ENCODE data around the gene TPRKB. TPM values are rescaled to one million over a fixed set of nuclear protein-coding genes. Genes with fewer than 3 reads are reported as not detected.
A peak's percentile ranks its signal among the peaks of the same experiment; 100 is the strongest.
"Not testable (repeated sequence)": the region's sequence is repeated elsewhere in the genome, so short reads cannot be mapped to it uniquely, and the experiment has no call there.

The TPRKB gene
- total RNA-seq, 1 experiment from 2014 or later = 36.7 TPM

DNA sequence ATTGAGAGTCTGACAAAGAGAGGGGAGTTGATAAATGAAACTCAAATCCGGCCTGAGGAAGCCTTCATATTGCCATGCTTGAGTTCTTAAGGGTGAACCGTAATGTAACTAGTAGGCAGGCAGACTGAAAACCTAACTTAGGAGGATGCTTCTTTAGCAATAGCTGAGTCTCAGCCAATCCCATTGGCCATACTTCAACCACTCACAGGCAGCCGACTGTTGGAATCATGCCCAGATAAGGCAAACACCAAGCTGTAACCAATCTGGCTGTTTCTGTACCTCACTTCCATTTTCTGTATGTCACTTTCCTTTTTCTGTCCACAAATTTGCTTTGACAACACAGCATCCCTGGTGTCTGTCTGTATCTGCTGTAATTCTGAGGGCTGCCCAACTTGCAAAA is 39.5 kb downstream of the TPRKB start:
- BruUV-seq (replicated peaks) = no TSS peak
- TF ChIP-seq CTCF (IDR thresholded peaks at IDR 0.05; ENCODE audit: unreplicated experiment) = no peak
- Mint-ChIP-seq H3K4me1 (ENCODE audit: low read depth, unreplicated experiment) (peaks cover 15% of the 10 kb centered on the region), H3K36me3 (ENCODE audit: insufficient read depth, unreplicated experiment) (no peaks in the 10 kb centered on the region), H3K27me3 (ENCODE audit: unreplicated experiment) (no peaks in the 10 kb centered on the region), H3K27ac (ENCODE audit: unreplicated experiment) (no peak overlapping the region), H3K4me3 (ENCODE audit: low read depth, unreplicated experiment) (no peak overlapping the region), H3K9me3 (ENCODE audit: low read depth, unreplicated experiment) (peaks cover 4% of the 10 kb centered on the region)
- CTCF ChIA-PET = no interaction called here
- no peak for DNase-seq
- intact Hi-C loops (cut with micrococcal nuclease; ENCODE audit: unreplicated experiment) = no loop called here

GRCh38 chr2:73696985-73697384 is 40.2 kb downstream of the TPRKB start:
- CTCF ChIA-PET; H3K27ac Mint-ChIP-seq (ENCODE audit: unreplicated experiment); H3K4me1 Mint-ChIP-seq (ENCODE audit: low read depth, unreplicated experiment); H3K4me3 Mint-ChIP-seq (ENCODE audit: low read depth, unreplicated experiment); H3K27me3 Mint-ChIP-seq (ENCODE audit: unreplicated experiment); H3K9me3 Mint-ChIP-seq (ENCODE audit: low read depth, unreplicated experiment); DNase-seq; BruUV-seq (replicated peaks); H3K36me3 Mint-ChIP-seq (ENCODE audit: insufficient read depth, unreplicated experiment); intact Hi-C loops (cut with micrococcal nuclease; ENCODE audit: unreplicated experiment): not testable (repeated sequence)

- not testable (repeated sequence) for H3K9me3 Mint-ChIP-seq (ENCODE audit: low read depth, unreplicated experiment)
Measured at GRCh38 chr2:73696521-73696920, 40.6 kb downstream of the TPRKB start.

DNA sequence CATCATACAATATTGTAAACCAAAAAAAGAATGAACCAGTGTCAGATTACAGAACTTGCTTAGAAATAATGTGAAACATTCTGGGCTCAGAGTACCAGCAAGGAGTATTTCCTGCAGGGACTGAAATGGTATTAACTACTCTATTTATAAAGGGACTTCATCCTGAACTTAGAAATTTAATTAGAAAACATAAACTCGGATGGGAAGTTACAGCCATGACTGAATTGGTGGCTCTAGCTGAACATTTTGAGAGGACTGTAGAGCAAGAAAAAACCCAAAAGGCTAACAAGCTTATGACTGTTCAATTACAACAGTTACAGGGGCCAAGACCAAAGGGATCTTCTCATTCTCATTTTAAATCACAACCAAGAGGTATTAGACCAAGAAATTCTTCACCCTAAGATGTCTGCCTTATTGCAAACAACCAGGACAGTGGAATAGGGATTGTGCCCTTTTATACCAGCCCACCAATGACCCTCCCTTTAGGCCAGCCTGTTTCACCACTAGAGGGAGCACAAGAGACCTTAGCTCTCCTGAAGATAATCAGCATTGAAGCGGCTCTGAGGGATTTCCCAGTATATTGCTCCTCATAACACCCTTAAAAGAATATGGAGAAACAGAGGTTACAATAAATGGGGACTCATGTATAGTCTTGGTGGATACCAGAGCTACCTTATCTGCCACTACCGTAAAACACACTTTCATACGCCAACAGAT is 46.6 kb downstream of the TPRKB start:
- H3K36me3 Mint-ChIP-seq (ENCODE audit: insufficient read depth, unreplicated experiment) = not testable (repeated sequence)

More at GRCh38 chr2:73696521-73696920, 40.6 kb downstream of the TPRKB start:
- H3K36me3 Mint-ChIP-seq (ENCODE audit: insufficient read depth, unreplicated experiment); BruUV-seq (replicated peaks); H3K27me3 Mint-ChIP-seq (ENCODE audit: unreplicated experiment); intact Hi-C loops (cut with micrococcal nuclease; ENCODE audit: unreplicated experiment); H3K4me1 Mint-ChIP-seq (ENCODE audit: low read depth, unreplicated experiment); H3K27ac Mint-ChIP-seq (ENCODE audit: unreplicated experiment); CTCF ChIA-PET; H3K4me3 Mint-ChIP-seq (ENCODE audit: low read depth, unreplicated experiment); DNase-seq: not testable (repeated sequence)

GRCh38 chr2:73688494-73688893 is 48.7 kb downstream of the TPRKB start:
- H3K4me3 Mint-ChIP-seq (ENCODE audit: low read depth, unreplicated experiment); intact Hi-C loops (cut with micrococcal nuclease; ENCODE audit: unreplicated experiment); H3K36me3 Mint-ChIP-seq (ENCODE audit: insufficient read depth, unreplicated experiment); H3K27ac Mint-ChIP-seq (ENCODE audit: unreplicated experiment); H3K4me1 Mint-ChIP-seq (ENCODE audit: low read depth, unreplicated experiment); BruUV-seq (replicated peaks); DNase-seq; H3K9me3 Mint-ChIP-seq (ENCODE audit: low read depth, unreplicated experiment); CTCF ChIA-PET: not testable (repeated sequence)
- peaks cover 31% of the 10 kb centered on the region for H3K27me3 Mint-ChIP-seq (ENCODE audit: unreplicated experiment)

More for the DNA sequence above, 46.6 kb downstream of the TPRKB start:
- intact Hi-C loops (cut with micrococcal nuclease; ENCODE audit: unreplicated experiment); BruUV-seq (replicated peaks); CTCF ChIA-PET; H3K27ac Mint-ChIP-seq (ENCODE audit: unreplicated experiment); H3K9me3 Mint-ChIP-seq (ENCODE audit: low read depth, unreplicated experiment); H3K4me1 Mint-ChIP-seq (ENCODE audit: low read depth, unreplicated experiment); H3K4me3 Mint-ChIP-seq (ENCODE audit: low read depth, unreplicated experiment): not testable (repeated sequence)
- peaks cover 19% of the 10 kb centered on the region for H3K27me3 Mint-ChIP-seq (ENCODE audit: unreplicated experiment)
- DNase-seq = peak; percentile 17

GRCh38 chr2:73685764-73686438 is 51.2 kb downstream of the TPRKB start:
- BruUV-seq (replicated peaks) = no TSS peak
- Mint-ChIP-seq H3K36me3 (ENCODE audit: insufficient read depth, unreplicated experiment) (no peaks in the 10 kb centered on the region), H3K4me3 (ENCODE audit: low read depth, unreplicated experiment) (no peak overlapping the region), H3K27ac (ENCODE audit: unreplicated experiment) (no peak overlapping the region), H3K27me3 (ENCODE audit: unreplicated experiment) (peaks cover 52% of the 10 kb centered on the region), H3K9me3 (ENCODE audit: low read depth, unreplicated experiment) (peaks cover 4% of the 10 kb centered on the region), H3K4me1 (ENCODE audit: low read depth, unreplicated experiment) (peaks cover 7% of the 10 kb centered on the region)
- DNase-seq = no peak
- CTCF ChIA-PET = interaction anchor here (0.7 kb wide), 1 partner anchor 315 kb away, joined by 3 read pairs; no protein-coding TSS in a partner anchor
- intact Hi-C loops (cut with micrococcal nuclease; ENCODE audit: unreplicated experiment) = no loop called here
- no peak for TF ChIP-seq CTCF (IDR thresholded peaks at IDR 0.05; ENCODE audit: unreplicated experiment)

- not testable (repeated sequence) for H3K4me3 Mint-ChIP-seq (ENCODE audit: low read depth, unreplicated experiment); H3K9me3 Mint-ChIP-seq (ENCODE audit: low read depth, unreplicated experiment)
Measured at GRCh38 chr2:73684905-73685304, 52.2 kb downstream of the TPRKB start.

GRCh38 chr2:73684325-73684724 is 52.8 kb downstream of the TPRKB start:
- H3K4me3 Mint-ChIP-seq (ENCODE audit: low read depth, unreplicated experiment); H3K9me3 Mint-ChIP-seq (ENCODE audit: low read depth, unreplicated experiment); H3K4me1 Mint-ChIP-seq (ENCODE audit: low read depth, unreplicated experiment); intact Hi-C loops (cut with micrococcal nuclease; ENCODE audit: unreplicated experiment); CTCF ChIA-PET; DNase-seq; BruUV-seq (replicated peaks); H3K36me3 Mint-ChIP-seq (ENCODE audit: insufficient read depth, unreplicated experiment); H3K27ac Mint-ChIP-seq (ENCODE audit: unreplicated experiment): not testable (repeated sequence)
- H3K27me3 Mint-ChIP-seq (ENCODE audit: unreplicated experiment) = peaks cover 52% of the 10 kb centered on the region

More at GRCh38 chr2:73684905-73685304, 52.2 kb downstream of the TPRKB start:
- CTCF ChIA-PET; intact Hi-C loops (cut with micrococcal nuclease; ENCODE audit: unreplicated experiment); H3K4me1 Mint-ChIP-seq (ENCODE audit: low read depth, unreplicated experiment); H3K36me3 Mint-ChIP-seq (ENCODE audit: insufficient read depth, unreplicated experiment); BruUV-seq (replicated peaks); H3K27ac Mint-ChIP-seq (ENCODE audit: unreplicated experiment): not testable (repeated sequence)
- H3K27me3 Mint-ChIP-seq (ENCODE audit: unreplicated experiment) = peaks cover 52% of the 10 kb centered on the region
- peak; percentile 27 for DNase-seq

Measured in Calu3 (cell line).